ENCODE data around the gene VAPB. TPM values are rescaled to one million over a fixed set of nuclear protein-coding genes. Genes with fewer than 3 reads are reported as not detected.
"Not testable (repeated sequence)": the region's sequence is repeated elsewhere in the genome, so short reads cannot be mapped to it uniquely, and the experiment has no call there.

VAPB gene
- total and polyA plus RNA-seq, 4 donors = 20.9 to 50.6 (median 35.3) TPM

GRCh38 chr20:58418949-58419748 lies 30.1 kb downstream of the VAPB start:
- 81 to 88% methylated on average over 5 of the region's 5 CpGs for WGBS, 2 donors

GRCh38 chr20:58420798-58421496 lies 31.9 kb downstream of the VAPB start:
- Histone ChIP-seq H3K36me3 (ENCODE audit: control insufficient read depth in 1 of 2, insufficient read depth in 2 of 2, low read length in 1 of 2) (peaks cover 0 to 8% of the 10 kb centered on the region in 2 donors), H3K27me3 (ENCODE audit: control insufficient read depth in 1 of 2, insufficient read depth in 2 of 2, low read length in 1 of 2) (no peaks in the 10 kb centered on the region), H3K4me3 (ENCODE audit: low read length in 2 of 2) (no peak overlapping the region), H3K9me3 (ENCODE audit: control insufficient read depth, low read length) (no peaks in the 10 kb centered on the region), H3K27ac (ENCODE audit: low read depth in 1 of 2, low read length in 2 of 2) (no peak overlapping the region), H3K4me1 (ENCODE audit: control insufficient read depth in 1 of 2, insufficient read depth in 2 of 2, low read length in 2 of 2) (no peaks in the 10 kb centered on the region)
- DNase-seq (no peak), ATAC-seq (ENCODE audit: low FRiP score) (no peak)
- intact Hi-C loops (cut with DNase I) = no loop called here
- 88 to 89% methylated on average over 5 of the region's 5 CpGs for WGBS, 2 donors

More at GRCh38 chr20:58418949-58419748, 30.1 kb downstream of the VAPB start:
- ATAC-seq (ENCODE audit: low FRiP score) = no peak
- no peak overlapping the region for H3K4me3 ChIP-seq (ENCODE audit: low read length in 2 of 2)
- peaks cover 0 to 8% of the 10 kb centered on the region in 2 donors for H3K36me3 ChIP-seq (ENCODE audit: control insufficient read depth in 1 of 2, insufficient read depth in 2 of 2, low read length in 1 of 2)
- H3K9me3 ChIP-seq (ENCODE audit: control insufficient read depth, low read length) = no peaks in the 10 kb centered on the region
- no peaks in the 10 kb centered on the region for H3K27me3 ChIP-seq (ENCODE audit: control insufficient read depth in 1 of 2, insufficient read depth in 2 of 2, low read length in 1 of 2)
- DNase-seq = no peak
- H3K27ac ChIP-seq (ENCODE audit: low read depth in 1 of 2, low read length in 2 of 2) = no peak overlapping the region
- intact Hi-C loops (cut with DNase I) = no loop called here
- no peaks in the 10 kb centered on the region for H3K4me1 ChIP-seq (ENCODE audit: control insufficient read depth in 1 of 2, insufficient read depth in 2 of 2, low read length in 2 of 2)

- Histone ChIP-seq H3K27ac (ENCODE audit: low read depth in 1 of 2, low read length in 2 of 2) (no peak overlapping the region), H3K4me1 (ENCODE audit: control insufficient read depth in 1 of 2, insufficient read depth in 2 of 2, low read length in 2 of 2) (no peaks in the 10 kb centered on the region), H3K27me3 (ENCODE audit: control insufficient read depth in 1 of 2, insufficient read depth in 2 of 2, low read length in 1 of 2) (no peaks in the 10 kb centered on the region), H3K36me3 (ENCODE audit: control insufficient read depth in 1 of 2, insufficient read depth in 2 of 2, low read length in 1 of 2) (peaks cover 0 to 8% of the 10 kb centered on the region in 2 donors), H3K9me3 (ENCODE audit: control insufficient read depth, low read length) (no peaks in the 10 kb centered on the region), H3K4me3 (ENCODE audit: low read length in 2 of 2) (no peak overlapping the region)
- DNase-seq = no peak
- intact Hi-C loops (cut with DNase I) = no loop called here
- ATAC-seq (ENCODE audit: low FRiP score) = no peak
- 32 to 50% methylated on average over 1 of the region's 1 CpG for WGBS, 2 donors
These were observed 32.4 kb downstream of the VAPB start for GRCh38 chr20:58421497-58421850.

- Histone ChIP-seq H3K36me3 (ENCODE audit: control insufficient read depth in 1 of 2, insufficient read depth in 2 of 2, low read length in 1 of 2) (peaks cover 0 to 3% of the 10 kb centered on the region in 2 donors), H3K27ac (ENCODE audit: low read depth in 1 of 2, low read length in 2 of 2) (no peak overlapping the region), H3K4me1 (ENCODE audit: control insufficient read depth in 1 of 2, insufficient read depth in 2 of 2, low read length in 2 of 2) (no peaks in the 10 kb centered on the region), H3K4me3 (ENCODE audit: low read length in 2 of 2) (no peak overlapping the region), H3K9me3 (ENCODE audit: control insufficient read depth, low read length) (no peaks in the 10 kb centered on the region), H3K27me3 (ENCODE audit: control insufficient read depth in 1 of 2, insufficient read depth in 2 of 2, low read length in 1 of 2) (no peaks in the 10 kb centered on the region)
- intact Hi-C loops (cut with DNase I) = no loop called here
- 87 to 88% methylated on average over 6 of the region's 6 CpGs for WGBS, 2 donors
- no peak for ATAC-seq (ENCODE audit: low FRiP score)
- DNase-seq = no peak
These were observed 35.4 kb downstream of the VAPB start for GRCh38 chr20:58424218-58424969.

GRCh38 chr20:58427571-58427970 lies 38.5 kb downstream of the VAPB start:
- intact Hi-C loops (cut with DNase I); H3K4me3 ChIP-seq (ENCODE audit: low read length in 2 of 2); H3K9me3 ChIP-seq (ENCODE audit: control insufficient read depth, low read length); H3K4me1 ChIP-seq (ENCODE audit: control insufficient read depth in 1 of 2, insufficient read depth in 2 of 2, low read length in 2 of 2); DNase-seq; H3K27ac ChIP-seq (ENCODE audit: low read depth in 1 of 2, low read length in 2 of 2); H3K36me3 ChIP-seq (ENCODE audit: control insufficient read depth in 1 of 2, insufficient read depth in 2 of 2, low read length in 1 of 2); H3K27me3 ChIP-seq (ENCODE audit: control insufficient read depth in 1 of 2, insufficient read depth in 2 of 2, low read length in 1 of 2); ATAC-seq (ENCODE audit: low FRiP score): not testable (repeated sequence)
- WGBS, 2 donors = 90 to 98% methylated on average over 3 of the region's 3 CpGs

- ATAC-seq (ENCODE audit: low FRiP score) (no peak), DNase-seq (no peak)
- 99 to 100% methylated on average over 2 of the region's 2 CpGs for WGBS, 2 donors
- no peaks in the 10 kb centered on the region for H3K27me3 ChIP-seq (ENCODE audit: control insufficient read depth in 1 of 2, insufficient read depth in 2 of 2, low read length in 1 of 2)
- intact Hi-C loops (cut with DNase I) = no loop called here
- H3K36me3 ChIP-seq (ENCODE audit: control insufficient read depth in 1 of 2, insufficient read depth in 2 of 2, low read length in 1 of 2) = no peaks in the 10 kb centered on the region
- peaks cover 0 to 1% of the 10 kb centered on the region in 2 donors for H3K4me1 ChIP-seq (ENCODE audit: control insufficient read depth in 1 of 2, insufficient read depth in 2 of 2, low read length in 2 of 2)
- no peak overlapping the region for H3K4me3 ChIP-seq (ENCODE audit: low read length in 2 of 2)
- H3K27ac ChIP-seq (ENCODE audit: low read depth in 1 of 2, low read length in 2 of 2) = no peak overlapping the region
- no peaks in the 10 kb centered on the region for H3K9me3 ChIP-seq (ENCODE audit: control insufficient read depth, low read length)
These were observed 39.3 kb downstream of the VAPB start for GRCh38 chr20:58428364-58428763.

GRCh38 chr20:58429303-58429702 lies 40.3 kb downstream of the VAPB start:
- Histone ChIP-seq H3K4me1 (ENCODE audit: control insufficient read depth in 1 of 2, insufficient read depth in 2 of 2, low read length in 2 of 2) (peaks cover 0 to 1% of the 10 kb centered on the region in 2 donors), H3K27ac (ENCODE audit: low read depth in 1 of 2, low read length in 2 of 2) (no peak overlapping the region), H3K27me3 (ENCODE audit: control insufficient read depth in 1 of 2, insufficient read depth in 2 of 2, low read length in 1 of 2) (no peaks in the 10 kb centered on the region), H3K4me3 (ENCODE audit: low read length in 2 of 2) (no peak overlapping the region), H3K36me3 (ENCODE audit: control insufficient read depth in 1 of 2, insufficient read depth in 2 of 2, low read length in 1 of 2) (no peaks in the 10 kb centered on the region), H3K9me3 (ENCODE audit: control insufficient read depth, low read length) (no peaks in the 10 kb centered on the region)
- WGBS, 2 donors = 92 to 95% methylated on average over 7 of the region's 7 CpGs
- DNase-seq = no peak
- ATAC-seq (ENCODE audit: low FRiP score) = no peak
- intact Hi-C loops (cut with DNase I) = no loop called here

GRCh38 chr20:58431134-58431533 lies 42.1 kb downstream of the VAPB start:
- H3K36me3 ChIP-seq (ENCODE audit: control insufficient read depth in 1 of 2, insufficient read depth in 2 of 2, low read length in 1 of 2) = no peaks in the 10 kb centered on the region
- intact Hi-C loops (cut with DNase I) = no loop called here
- WGBS, 2 donors = 91 to 95% methylated on average over 2 of the region's 2 CpGs
- H3K9me3 ChIP-seq (ENCODE audit: control insufficient read depth, low read length) = no peaks in the 10 kb centered on the region
- ATAC-seq (ENCODE audit: low FRiP score) (no peak), DNase-seq (no peak)
- H3K4me3 ChIP-seq (ENCODE audit: low read length in 2 of 2) = no peak overlapping the region
- H3K27me3 ChIP-seq (ENCODE audit: control insufficient read depth in 1 of 2, insufficient read depth in 2 of 2, low read length in 1 of 2) = no peaks in the 10 kb centered on the region
- peaks cover 0 to 1% of the 10 kb centered on the region in 2 donors for H3K4me1 ChIP-seq (ENCODE audit: control insufficient read depth in 1 of 2, insufficient read depth in 2 of 2, low read length in 2 of 2)
- no peak overlapping the region for H3K27ac ChIP-seq (ENCODE audit: low read depth in 1 of 2, low read length in 2 of 2)
